HepG2 (cell line): ENCODE data around the gene UCN2. TPM values are rescaled to one million over a fixed set of nuclear protein-coding genes. Genes with fewer than 3 reads are reported as not detected.

ENCODE experiments used
- ARID2 ChIP-seq: sonication (generic); formaldehyde crosslinking; IDR thresholded peaks from 2 replicates; pipeline ENCODE4 v1.8.1; 2022; ENCODE audit warnings: mild to moderate bottlenecking, missing genetic modification reagents, borderline replicate concordance
- ATF4 ChIP-seq, 2 experiments: fragments of 450-650 bp in 1 of 2; sonication (generic) in 1 of 2; formaldehyde crosslinking; IDR thresholded peaks; 2 replicates each; pipeline versions ENCODE4 v1.5.0 to v1.8.0; 2020 to 2022; ENCODE audit warnings: mild to moderate bottlenecking in 1 of 2, missing genetic modification reagents in 1 of 2
- CC2D1A ChIP-seq: sonication (generic); formaldehyde crosslinking; IDR thresholded peaks from 2 replicates; pipeline ENCODE4 v1.8.1; 2023; ENCODE audit warnings: mild to moderate bottlenecking, missing genetic modification reagents
- ELF4 ChIP-seq: sonication (generic); formaldehyde crosslinking; IDR thresholded peaks from 2 replicates; pipeline ENCODE4 v1.5.0; 2020; ENCODE audit warnings: missing genetic modification reagents, mild to moderate bottlenecking, moderate library complexity, borderline replicate concordance
- GABPA ChIP-seq, 2 experiments: IDR thresholded peaks; 2 replicates each; pipeline ENCODE4 v1.6.1; 2011 to 2016; ENCODE audit warnings: low read depth in 2 of 2, low read length in 1 of 2, missing biosample characterization in 1 of 2, missing genetic modification characterization in 1 of 2
- HNF1A ChIP-seq, 2 experiments: sonication (generic) in 1 of 2; formaldehyde crosslinking in 1 of 2; IDR thresholded peaks; 2 replicates each; pipeline versions ENCODE4 v1.4.0 to v1.6.1; 2016 to 2020; ENCODE audit warnings: borderline replicate concordance in 1 of 2, low read depth in 1 of 2, mild to moderate bottlenecking in 1 of 2, missing genetic modification reagents in 1 of 2
- MAZ ChIP-seq, 2 experiments: sonication (generic) in 1 of 2; formaldehyde crosslinking in 1 of 2; IDR thresholded peaks; 2 replicates each; pipeline versions ENCODE4 v1.5.0 to v1.6.1; 2012 to 2020; ENCODE audit warnings: low read depth in 2 of 2, mild to moderate bottlenecking in 2 of 2, borderline replicate concordance in 1 of 2, improper control_type of control experiment in 1 of 2, low read length in 1 of 2, missing genetic modification reagents in 1 of 2, moderate library complexity in 1 of 2
- MTA3 ChIP-seq: sonication (generic); formaldehyde crosslinking; IDR thresholded peaks from 2 replicates; pipeline ENCODE4 v1.4.0; 2020; ENCODE audit warnings: missing genetic modification reagents
- MTF2 ChIP-seq: sonication (generic); formaldehyde crosslinking; IDR thresholded peaks from 2 replicates; pipeline ENCODE4 v1.5.0; 2020; ENCODE audit warnings: missing genetic modification reagents, borderline replicate concordance
- MXD4 ChIP-seq: IDR thresholded peaks from 2 replicates; pipeline ENCODE4 v1.6.1; 2016; ENCODE audit warnings: mild to moderate bottlenecking, missing biosample characterization, missing genetic modification reagents
- NR2F1 ChIP-seq, 2 experiments: fragments of 450-650 bp in 1 of 2; formaldehyde crosslinking in 1 of 2; IDR thresholded peaks; 2 replicates each; pipeline versions ENCODE4 v1.5.0 to v1.6.1; 2016 to 2020; ENCODE audit warnings: mild to moderate bottlenecking in 1 of 2, missing compliant biosample characterization in 1 of 2, missing genetic modification reagents in 1 of 2, moderate library complexity in 1 of 2
- SKIL ChIP-seq: sonication (generic); formaldehyde crosslinking; IDR thresholded peaks from 2 replicates; pipeline ENCODE4 v1.8.0; 2022; ENCODE audit warnings: missing genetic modification reagents, mild to moderate bottlenecking, moderate library complexity, borderline replicate concordance
- WIZ ChIP-seq: sonication (generic); formaldehyde crosslinking; IDR thresholded peaks from 2 replicates; pipeline ENCODE4 v1.5.1; 2020; ENCODE audit warnings: mild to moderate bottlenecking, missing genetic modification reagents
- YEATS4 ChIP-seq: sonication (generic); formaldehyde crosslinking; IDR thresholded peaks from 2 replicates; pipeline ENCODE4 v1.4.0; 2020; ENCODE audit warnings: missing genetic modification reagents, borderline replicate concordance
- ZNF232 ChIP-seq: sonication (generic); formaldehyde crosslinking; IDR thresholded peaks from 2 replicates; pipeline ENCODE4 v1.4.0; 2020; ENCODE audit warnings: missing genetic modification reagents, borderline replicate concordance
- ZNF333 ChIP-seq: sonication (generic); formaldehyde crosslinking; IDR thresholded peaks from 2 replicates; pipeline ENCODE4 v1.4.0; 2020; ENCODE audit warnings: mild to moderate bottlenecking, missing genetic modification reagents, borderline replicate concordance
- ZNF761 ChIP-seq: sonication (generic); formaldehyde crosslinking; conservative IDR thresholded peaks from 2 replicates; pipeline ENCODE4 v1.4.0; 2020; ENCODE audit warnings: mild to moderate bottlenecking, missing genetic modification reagents
- ZNF775 ChIP-seq: sonication (generic); formaldehyde crosslinking; IDR thresholded peaks from 2 replicates; pipeline ENCODE4 v1.4.0; 2020; ENCODE audit warnings: missing genetic modification reagents, mild to moderate bottlenecking, moderate library complexity, borderline replicate concordance
- ZNF883 ChIP-seq: sonication (generic); formaldehyde crosslinking; IDR thresholded peaks from 2 replicates; pipeline ENCODE4 v1.5.1; 2020; ENCODE audit warnings: mild to moderate bottlenecking, missing genetic modification reagents; ENCODE audit errors: not compliant biosample characterization
- polyA plus RNA-seq, 8 experiments: library from polyadenylated mRNA; depleted of rRNA in 3 of 8; stranded (reverse) in 7 of 8; unstranded in 1 of 8; fragments of >200 nt; fragmentation: Illumina TruSeq in 4 of 8; extraction: Trizol in 4 of 8; gene quantifications; 2 replicates each; pipeline versions ENCODE4 v1.2.1 to v1.2.3, GENCODE V29; 2011 to 2016; ENCODE audit warnings: low read depth in 4 of 8, missing spikeins in 1 of 8, mixed read lengths in 1 of 8; ENCODE audit not compliant: insufficient read depth in 1 of 8
- total RNA-seq, 5 experiments: library from RNA; depleted of rRNA; stranded (reverse); fragments of >200 nt; fragmentation: Illumina TruSeq; extraction: Trizol; gene quantifications; 2 replicates each; pipeline ENCODE4 v1.2.3, GENCODE V29; 2016; ENCODE audit warnings: low read depth in 1 of 5

UCN2 gene
- total and polyA plus RNA-seq, 2 of the 13 experiments (the other 11 are each of a cell fraction or from before 2014, with no cell fraction given) = 0.07 to 1.5 TPM

DNA sequence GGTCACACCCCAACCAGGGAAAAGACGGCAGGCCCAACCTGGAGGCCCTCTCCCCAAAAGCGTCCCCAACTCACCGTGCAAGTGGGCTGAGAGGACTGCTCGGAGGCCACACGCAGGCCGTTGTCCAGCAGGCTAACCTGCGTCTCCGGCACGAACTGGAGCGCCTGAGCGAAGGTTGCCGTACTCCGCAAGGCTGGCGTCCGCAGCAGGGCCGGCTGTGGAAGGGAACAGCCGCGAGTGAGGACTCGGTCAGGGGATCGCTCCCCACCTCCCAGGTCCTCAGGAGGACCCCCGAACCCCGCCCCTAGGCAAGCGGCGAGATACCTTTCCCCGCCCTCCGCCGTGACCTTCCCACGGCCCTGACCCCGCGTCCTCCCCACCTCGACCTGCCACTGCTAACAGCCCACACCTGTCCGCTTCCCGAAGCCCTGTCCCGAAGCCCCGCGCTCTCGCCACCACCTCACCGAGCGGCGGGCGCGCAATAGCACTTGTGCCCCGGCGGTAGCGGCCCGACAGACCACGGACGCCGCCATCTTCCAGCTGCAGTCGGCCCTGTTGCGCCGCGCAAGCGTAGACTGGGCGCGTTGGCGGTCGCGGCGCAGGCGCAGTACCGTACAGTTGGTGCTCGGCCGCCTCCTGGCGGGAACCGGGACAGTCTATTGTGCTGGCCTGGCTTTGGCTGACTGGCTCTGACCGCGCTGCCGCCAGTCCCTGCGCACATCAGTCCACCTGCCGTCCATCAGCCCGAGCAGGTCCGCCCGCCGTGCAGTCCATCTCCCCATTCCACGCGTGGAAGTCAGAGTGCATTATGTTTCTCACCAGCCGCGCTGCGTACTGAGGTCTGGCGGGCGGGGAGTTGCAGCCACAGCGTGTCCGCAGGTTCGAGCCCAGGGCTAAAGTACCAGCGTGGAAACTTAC lies 45.8 kb upstream of the UCN2 start, which contains the start of gene UQCRC1 (continued):
- TF ChIP-seq SKIL (CRISPR knock-in tag) = peak; percentile 40; the same call in 1 of the 2 replicates
- no peak for TF ChIP-seq MTA3 (CRISPR knock-in tag)
- TF ChIP-seq ARID2 = peak; percentile 85
- no peak for TF ChIP-seq GABPA (IDR thresholded peaks at IDR 0.05; ENCODE audit: low read depth, low read length)
- TF ChIP-seq GABPA (CRISPR knock-in tag; IDR thresholded peaks at IDR 0.05; ENCODE audit: low read depth) = no peak
- no peak for TF ChIP-seq MTF2
- no peak for TF ChIP-seq MXD4 (CRISPR knock-in tag)
- TF ChIP-seq ZNF232 (CRISPR knock-in tag) = peak; percentile 20; the same call in 1 of the 2 replicates
- TF ChIP-seq WIZ (CRISPR knock-in tag) = peak; percentile 87; the same call in 1 of the 2 replicates
- TF ChIP-seq HNF1A (IDR thresholded peaks at IDR 0.05; ENCODE audit: low read depth) = no peak
- peak; percentile 77; the same call in 1 of the 2 replicates for TF ChIP-seq HNF1A (CRISPR knock-in tag; IDR thresholded peaks at IDR 0.05; ENCODE audit: borderline replicate concordance)
- TF ChIP-seq YEATS4 (CRISPR knock-in tag) = peak; percentile 93
- TF ChIP-seq ELF4 (CRISPR knock-in tag) = 0 out of 2 replicates have a peak, but pooled peaks have one; percentile 56
- peak; percentile 25 to 71; a peak in 3 of 4 replicates for TF ChIP-seq NR2F1 (CRISPR knock-in tag; IDR thresholded peaks at IDR 0.05)
- no peak for TF ChIP-seq CC2D1A (CRISPR knock-in tag)
- no peak; a peak in 1 of 4 replicates for TF ChIP-seq ATF4 (CRISPR knock-in tag; IDR thresholded peaks at IDR 0.05)
- TF ChIP-seq MAZ (IDR thresholded peaks at IDR 0.05; ENCODE audit: borderline replicate concordance, low read depth, low read length) = no peak
- peak; percentile 86; the same call in 1 of the 2 replicates for TF ChIP-seq MAZ (CRISPR knock-in tag; IDR thresholded peaks at IDR 0.05; ENCODE audit: low read depth)
- peak; percentile 97 for TF ChIP-seq ZNF333 (CRISPR knock-in tag)
- no peak for TF ChIP-seq ZNF775 (CRISPR knock-in tag)
- TF ChIP-seq ZNF883 (CRISPR knock-in tag) = peak; percentile 89
- TF ChIP-seq ZNF761 = peak; percentile 86
